Measurements from ENCODE around the gene COA7. TPM values are rescaled to one million over a fixed set of nuclear protein-coding genes. Genes with fewer than 3 reads are reported as not detected.

COA7 gene
- total and polyA plus RNA-seq, 2 experiments from 2014 or later: 8.9 to 19.0 TPM

GRCh38 chr1:52684545-52684944 is 13.6 kb downstream of the COA7 start:
- Histone ChIP-seq H3K79me2 (no peaks in the 10 kb centered on the region), H3K4me1 (ENCODE audit: insufficient read depth) (no peaks in the 10 kb centered on the region), H4K20me1 (ENCODE audit: insufficient read depth, poor library complexity, severe bottlenecking) (no peaks in the 10 kb centered on the region), H3K4me2 (no peak overlapping the region), H3K36me3 (replicated peaks; ENCODE audit: insufficient read depth, low read depth) (no peaks in the 10 kb centered on the region), H3K9me2 (replicated peaks; ENCODE audit: insufficient read depth) (no peaks in the 10 kb centered on the region), H2AFZ (no peak overlapping the region), H3K27ac (no peak overlapping the region), H3K27me3 (no peaks in the 10 kb centered on the region), H3K9me3 (ENCODE audit: low read depth) (no peaks in the 10 kb centered on the region), H3K4me3 (no peak overlapping the region)
- 92% methylated on average over 1 of the region's 1 CpG for WGBS (ENCODE audit: low lambda C conversion rate, missing lambda C conversion rate)
- DNase-seq (ENCODE audit: low spot score): no peak
- TF ChIP-seq, protein P1, sequence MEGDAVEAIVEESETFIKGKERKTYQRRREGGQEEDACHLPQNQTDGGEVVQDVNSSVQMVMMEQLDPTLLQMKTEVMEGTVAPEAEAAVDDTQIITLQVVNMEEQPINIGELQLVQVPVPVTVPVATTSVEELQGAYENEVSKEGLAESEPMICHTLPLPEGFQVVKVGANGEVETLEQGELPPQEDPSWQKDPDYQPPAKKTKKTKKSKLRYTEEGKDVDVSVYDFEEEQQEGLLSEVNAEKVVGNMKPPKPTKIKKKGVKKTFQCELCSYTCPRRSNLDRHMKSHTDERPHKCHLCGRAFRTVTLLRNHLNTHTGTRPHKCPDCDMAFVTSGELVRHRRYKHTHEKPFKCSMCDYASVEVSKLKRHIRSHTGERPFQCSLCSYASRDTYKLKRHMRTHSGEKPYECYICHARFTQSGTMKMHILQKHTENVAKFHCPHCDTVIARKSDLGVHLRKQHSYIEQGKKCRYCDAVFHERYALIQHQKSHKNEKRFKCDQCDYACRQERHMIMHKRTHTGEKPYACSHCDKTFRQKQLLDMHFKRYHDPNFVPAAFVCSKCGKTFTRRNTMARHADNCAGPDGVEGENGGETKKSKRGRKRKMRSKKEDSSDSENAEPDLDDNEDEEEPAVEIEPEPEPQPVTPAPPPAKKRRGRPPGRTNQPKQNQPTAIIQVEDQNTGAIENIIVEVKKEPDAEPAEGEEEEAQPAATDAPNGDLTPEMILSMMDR (IDR thresholded peaks at IDR 0.05; ENCODE audit: poor library complexity): no peak
- TF ChIP-seq EZH2phosphoT487 (IDR thresholded peaks at IDR 0.05; ENCODE audit: low read depth, severe bottlenecking, unreplicated experiment): no peak
- no peak for TF ChIP-seq EZH2 (IDR thresholded peaks at IDR 0.05; ENCODE audit: borderline replicate concordance)

GRCh38 chr1:52683367-52683940 is 14.7 kb downstream of the COA7 start:
- 96% methylated on average over 4 of the region's 4 CpGs for WGBS (ENCODE audit: low lambda C conversion rate, missing lambda C conversion rate)
- no peaks in the 10 kb centered on the region for H3K36me3 ChIP-seq (replicated peaks; ENCODE audit: insufficient read depth, low read depth)
- no peaks in the 10 kb centered on the region for H3K9me2 ChIP-seq (replicated peaks; ENCODE audit: insufficient read depth)
- no peak for DNase-seq (ENCODE audit: low spot score)
- H3K79me2 ChIP-seq: no peaks in the 10 kb centered on the region
- H4K20me1 ChIP-seq (ENCODE audit: insufficient read depth, poor library complexity, severe bottlenecking): no peaks in the 10 kb centered on the region
- H3K4me2 ChIP-seq: no peak overlapping the region
- H3K27ac ChIP-seq: no peak overlapping the region
- H2AFZ ChIP-seq: no peak overlapping the region
- no peak overlapping the region for H3K4me3 ChIP-seq
- H3K9me3 ChIP-seq (ENCODE audit: low read depth): no peaks in the 10 kb centered on the region
- TF ChIP-seq EZH2 (IDR thresholded peaks at IDR 0.05; ENCODE audit: borderline replicate concordance) (no peak), EZH2phosphoT487 (IDR thresholded peaks at IDR 0.05; ENCODE audit: low read depth, severe bottlenecking, unreplicated experiment) (no peak)
- TF ChIP-seq, protein P1 (IDR thresholded peaks at IDR 0.05; ENCODE audit: poor library complexity): no peak
- H3K4me1 ChIP-seq (ENCODE audit: insufficient read depth): no peaks in the 10 kb centered on the region
- no peaks in the 10 kb centered on the region for H3K27me3 ChIP-seq

GRCh38 chr1:52681136-52681535 is 17.0 kb downstream of the COA7 start:
- H2AFZ ChIP-seq: no peak overlapping the region
- H4K20me1 ChIP-seq (ENCODE audit: insufficient read depth, poor library complexity, severe bottlenecking): no peaks in the 10 kb centered on the region
- H3K27me3 ChIP-seq: no peaks in the 10 kb centered on the region
- no peak overlapping the region for H3K4me2 ChIP-seq
- DNase-seq (ENCODE audit: low spot score): no peak
- no peak overlapping the region for H3K27ac ChIP-seq
- H3K79me2 ChIP-seq: no peaks in the 10 kb centered on the region
- H3K9me2 ChIP-seq (replicated peaks; ENCODE audit: insufficient read depth): no peaks in the 10 kb centered on the region
- TF ChIP-seq, protein P1 (IDR thresholded peaks at IDR 0.05; ENCODE audit: poor library complexity): no peak
- no peak for TF ChIP-seq EZH2phosphoT487 (IDR thresholded peaks at IDR 0.05; ENCODE audit: low read depth, severe bottlenecking, unreplicated experiment)
- no peak for TF ChIP-seq EZH2 (IDR thresholded peaks at IDR 0.05; ENCODE audit: borderline replicate concordance)
- WGBS (ENCODE audit: low lambda C conversion rate, missing lambda C conversion rate): 97% methylated on average over 4 of the region's 4 CpGs
- H3K9me3 ChIP-seq (ENCODE audit: low read depth): no peaks in the 10 kb centered on the region
- H3K4me3 ChIP-seq: no peak overlapping the region
- no peaks in the 10 kb centered on the region for H3K4me1 ChIP-seq (ENCODE audit: insufficient read depth)
- no peaks in the 10 kb centered on the region for H3K36me3 ChIP-seq (replicated peaks; ENCODE audit: insufficient read depth, low read depth)

Data from hepatocyte (in vitro differentiated cells).